NCI-H1092 (cell line): ENCODE measurements around the gene MDM4.
"Not testable (repeated sequence)": the region's sequence is repeated elsewhere in the genome, so short reads cannot be mapped to it uniquely, and the experiment has no call there.

Experiments used
- DNase-seq: peaks from one replicate; lab custom pipeline; 2025; lab: John Stamatoyannopoulos, UW

Gene MDM4

GRCh38 chr1:204516180-204516879 lies at the start of gene MDM4:
Gene MDM4, plus strand, starts transcription at chr1:204516406. Its CDS starts 9,113 bp downstream, at chr1:204525519.
- peak; percentile 98 for DNase-seq

GRCh38 chr1:204466416-204467405 lies 49.5 kb upstream of the MDM4 start:
- DNase-seq, result no peak

GRCh38 chr1:204468206-204468605 lies 48.0 kb upstream of the MDM4 start:
- DNase-seq, result no peak

- DNase-seq, result no peak
Observed at GRCh38 chr1:204468766-204469302, 47.4 kb upstream of the MDM4 start.

- no peak for DNase-seq
Observed at GRCh38 chr1:204469304-204469703, 46.9 kb upstream of the MDM4 start.

GRCh38 chr1:204471687-204472086 lies 44.5 kb upstream of the MDM4 start:
- DNase-seq, result no peak

- no peak for DNase-seq
Observed at GRCh38 chr1:204472660-204473059, 43.5 kb upstream of the MDM4 start.

- DNase-seq, result no peak
Observed at GRCh38 chr1:204473400-204473965, 42.7 kb upstream of the MDM4 start.

- DNase-seq, result no peak
Observed at GRCh38 chr1:204475656-204476432, 40.4 kb upstream of the MDM4 start.

- no peak for DNase-seq
Observed at GRCh38 chr1:204476563-204476962, 39.6 kb upstream of the MDM4 start.

- no peak for DNase-seq
Observed at GRCh38 chr1:204477036-204477740, 39.0 kb upstream of the MDM4 start.

GRCh38 chr1:204478172-204478899 lies 37.9 kb upstream of the MDM4 start:
- no peak for DNase-seq

GRCh38 chr1:204478921-204479320 lies 37.3 kb upstream of the MDM4 start:
- no peak for DNase-seq

GRCh38 chr1:204479387-204480136 lies 36.6 kb upstream of the MDM4 start:
- no peak for DNase-seq

- DNase-seq, result no peak
Observed at GRCh38 chr1:204480515-204480914, 35.7 kb upstream of the MDM4 start.

GRCh38 chr1:204483791-204484190 lies 32.4 kb upstream of the MDM4 start:
- DNase-seq, result no peak

- not testable (repeated sequence) for DNase-seq
Observed at GRCh38 chr1:204486513-204487255, 29.5 kb upstream of the MDM4 start.

- no peak for DNase-seq
Observed at GRCh38 chr1:204487256-204487615, 29.0 kb upstream of the MDM4 start.

GRCh38 chr1:204491655-204492054 lies 24.6 kb upstream of the MDM4 start:
- no peak for DNase-seq
